SK-N-MC (cell line): ENCODE results near the gene OR4D2.

Experiments used
- EZH2 ChIP-seq: fragments of 200-600 bp; sonication (generic); IDR thresholded peaks from one replicate; pipeline ENCODE4 v1.6.1; 2017; ENCODE audit warnings: antibody characterized with exemption
- POLR2AphosphoS5 ChIP-seq: IDR thresholded peaks from 2 replicates; pipeline ENCODE4 v1.6.1; 2012; ENCODE audit warnings: mild to moderate bottlenecking, low read depth, low read length, borderline replicate concordance

GRCh38 chr17:58176200-58176599, 9.4 kb downstream of the OR4D2 start:
- TF ChIP-seq EZH2 = no peak
- no peak for TF ChIP-seq POLR2AphosphoS5
